Ovary (tissue), 3 donors: ENCODE measurements around the gene DCTN2.

Experiments used
- CTCF ChIP-seq, 3 donors: fragments of 450-650 bp in 2 of 3; fragments of 200-600 bp in 1 of 3; IDR thresholded peaks; one replicate each; pipeline versions ENCODE4 v1.5.1 to v1.8.0; 2016 to 2022; ENCODE audit warnings: antibody characterized with exemption in 3 of 3, mild to moderate bottlenecking in 1 of 3
- EP300 ChIP-seq: sonication (generic); formaldehyde crosslinking; IDR thresholded peaks from one replicate; pipeline ENCODE4 v1.6.1; 2017; ENCODE audit warnings: antibody characterized with exemption
- POLR2A ChIP-seq: fragments of 450-650 bp; IDR thresholded peaks from one replicate; pipeline ENCODE4 v1.6.1; 2017; ENCODE audit warnings: antibody characterized with exemption, mild to moderate bottlenecking, moderate library complexity
- donor health status: DM: no; HTN: no; CAD: no.

GRCh38 chr12:57522887-57523705, 23.9 kb downstream of the DCTN2 start:
- TF ChIP-seq CTCF (IDR thresholded peaks at IDR 0.05) (no peak), POLR2A (peak; percentile 33), EP300 (no peak)
